CD14-positive monocyte (primary cell): Measurements from ENCODE around the gene SLC35D2. TPM values are rescaled to one million over a fixed set of nuclear protein-coding genes. Genes with fewer than 3 reads are reported as not detected.
A peak's percentile ranks its signal among the peaks of the same experiment; 100 is the strongest.

ENCODE experiments used
- DNase-seq, 3 donors: peaks; one replicate each; pipeline ENCODE4 v3.0.0-alpha.2; 2011 to 2022
- H2AFZ ChIP-seq: 2 replicates; pipeline ENCODE4 v1.6.0; 2012; ENCODE audit warnings: mild to moderate bottlenecking, low read depth, low read length, inconsistent platforms; ENCODE audit not compliant: insufficient read depth, poor library complexity, severe bottlenecking
- H3K27ac ChIP-seq, 2 donors: 1 replicate in 1 of 2; 2 replicates in 1 of 2; pipeline ENCODE4 v1.5.1; 2012 to 2013; ENCODE audit warnings: low read length in 2 of 2, control low read depth in 1 of 2, inconsistent platforms in 1 of 2, low read depth in 1 of 2, mild to moderate bottlenecking in 1 of 2
- H3K27me3 ChIP-seq, 2 donors: one replicate each; pipeline versions ENCODE4 v1.6.0 to v1.6.1; 2011 to 2013; ENCODE audit warnings: low read length in 2 of 2; ENCODE audit not compliant: control insufficient read depth in 2 of 2, insufficient read depth in 2 of 2
- H3K36me3 ChIP-seq, 2 donors: replicated peaks in 1 of 2; 1 replicate in 1 of 2; 2 replicates in 1 of 2; pipeline versions ENCODE4 v1.5.1 to v1.6.1; 2012 to 2013; ENCODE audit warnings: low read length in 2 of 2, control low read depth in 1 of 2, inconsistent platforms in 1 of 2, mild to moderate bottlenecking in 1 of 2; ENCODE audit not compliant: insufficient read depth in 2 of 2, control insufficient read depth in 1 of 2
- H3K4me1 ChIP-seq, 2 donors: 1 replicate in 1 of 2; 2 replicates in 1 of 2; pipeline versions ENCODE4 v1.5.1 to v1.6.1; 2012 to 2013; ENCODE audit warnings: low read length in 2 of 2, control low read depth in 1 of 2, inconsistent platforms in 1 of 2, mild to moderate bottlenecking in 1 of 2, moderate library complexity in 1 of 2; ENCODE audit not compliant: insufficient read depth in 2 of 2, control insufficient read depth in 1 of 2
- H3K4me2 ChIP-seq: replicated peaks from 2 replicates; pipeline ENCODE3; 2012; ENCODE audit warnings: low read length, moderate library complexity, mild to moderate bottlenecking; ENCODE audit not compliant: poor library complexity, severe bottlenecking; ENCODE audit errors: extremely low read depth
- H3K4me3 ChIP-seq, 3 experiments: fragments of 200-600 bp in 1 of 3; sonication (generic) in 1 of 3; replicated peaks in 1 of 3; 1 replicate in 2 of 3; 2 replicates in 1 of 3; pipeline ENCODE4 v1.5.1; 2011 to 2013; ENCODE audit warnings: low read length in 3 of 3, mild to moderate bottlenecking in 3 of 3, control low read depth in 2 of 3, low read depth in 2 of 3, inconsistent platforms in 1 of 3, moderate library complexity in 1 of 3
- H3K79me2 ChIP-seq: 2 replicates; pipeline ENCODE4 v1.6.0; 2012; ENCODE audit warnings: mild to moderate bottlenecking, control low read depth, inconsistent platforms, low read length, moderate library complexity; ENCODE audit not compliant: insufficient read depth
- H3K9ac ChIP-seq: 2 replicates; pipeline ENCODE4 v1.6.0; 2017; ENCODE audit warnings: low read length, mild to moderate bottlenecking; ENCODE audit not compliant: insufficient read depth, poor library complexity, severe bottlenecking
- H3K9me3 ChIP-seq, 2 donors: replicated peaks in 1 of 2; 1 replicate in 1 of 2; 2 replicates in 1 of 2; pipeline versions ENCODE4 v1.5.1 to v1.6.1; 2012 to 2013; ENCODE audit warnings: low read length in 2 of 2, control low read depth in 1 of 2; ENCODE audit not compliant: control insufficient read depth in 1 of 2, insufficient read depth in 1 of 2
- H4K20me1 ChIP-seq: 2 replicates; pipeline ENCODE4 v1.6.0; 2012; ENCODE audit warnings: mild to moderate bottlenecking, low read length, control low read depth, moderate library complexity; ENCODE audit not compliant: insufficient read depth
- H3K27ac Mint-ChIP-seq, 7 donors: one replicate each; pipeline ENCODE4 v1.8.0; 2020; ENCODE audit warnings: mild to moderate bottlenecking in 7 of 7, mixed read lengths in 7 of 7, moderate library complexity in 6 of 7, inconsistent platforms in 2 of 7
- H3K27me3 Mint-ChIP-seq, 3 donors: one replicate each; pipeline ENCODE4 v1.8.0; 2021 to 2022; ENCODE audit warnings: low read depth in 3 of 3, mild to moderate bottlenecking in 3 of 3, mixed read lengths in 3 of 3, moderate library complexity in 3 of 3, inconsistent platforms in 1 of 3
- H3K36me3 Mint-ChIP-seq, 2 donors: one replicate each; pipeline ENCODE4 v1.8.0; 2020; ENCODE audit warnings: mixed read lengths in 2 of 2, inconsistent platforms in 1 of 2, mild to moderate bottlenecking in 1 of 2
- H3K4me1 Mint-ChIP-seq: one replicate; pipeline ENCODE4 v1.8.0; 2020; ENCODE audit warnings: mild to moderate bottlenecking, mixed read lengths
- H3K4me3 Mint-ChIP-seq, 2 donors: one replicate each; pipeline ENCODE4 v1.8.0; 2020; ENCODE audit warnings: mild to moderate bottlenecking in 2 of 2, mixed read lengths in 2 of 2, moderate library complexity in 1 of 2
- H3K9me3 Mint-ChIP-seq, 7 donors: one replicate each; pipeline ENCODE4 v1.8.0; 2020 to 2022; ENCODE audit warnings: mixed read lengths in 7 of 7, mild to moderate bottlenecking in 6 of 7, moderate library complexity in 6 of 7, inconsistent platforms in 2 of 7
- CTCF ChIP-seq: fragments of 200-600 bp; IDR thresholded peaks from one replicate; pipeline ENCODE4 v1.8.0; 2022; ENCODE audit warnings: antibody characterized with exemption, mild to moderate bottlenecking
- WGBS: methylation state at CpG from one replicate; pipeline ENCODE4 v1.1.5; 2013; ENCODE audit warnings: missing lambda C conversion rate; ENCODE audit not compliant: insufficient coverage; 5-methylcytosine and 5-hydroxymethylcytosine counted together
- intact Hi-C, 2 donors: fragments of 100-400 bp; cut with micrococcal nuclease; formaldehyde crosslinking; loops; one replicate each; pipeline versions ENCODE4 v1.15.0 to v1.15.1; 2023
- polyA plus RNA-seq, 3 donors: library from polyadenylated mRNA; depleted of rRNA in 1 of 3; unstranded in 2 of 3; stranded (reverse) in 1 of 3; fragments of 300-500 nt in 2 of 3; fragments of >200 nt in 1 of 3; fragmentation: Illumina TruSeq in 2 of 3; gene quantifications; 1 replicate in 2 of 3; 2 replicates in 1 of 3; pipeline ENCODE4 v1.2.3, GENCODE V29; 2012 to 2021

The SLC35D2 gene
- polyA plus RNA-seq, 3 donors = 14.8 to 27.4 (median 20.0) TPM

- Histone ChIP-seq H3K79me2 (peaks cover 56% of the 10 kb centered on the region), H2AFZ (peak overlapping the region; percentile 92), H3K27ac (peak overlapping the region; percentile 73 to 90), H3K36me3 (no peaks in the 10 kb centered on the region), H3K4me3 (peak overlapping the region; percentile 78 to 98 (median 95)), H3K4me1 (peaks cover 50 to 64% of the 10 kb centered on the region in 2 donors), H3K9me3 (no peaks in the 10 kb centered on the region), H3K9ac (peak overlapping the region; percentile 79), H3K4me2 (peak overlapping the region; percentile 100), H3K27me3 (no peaks in the 10 kb centered on the region), H4K20me1 (no peaks in the 10 kb centered on the region)
- Mint-ChIP-seq H3K27me3 (no peaks in the 10 kb centered on the region), H3K4me3 (peak overlapping the region; percentile 80 to 89), H3K36me3 (no peaks in the 10 kb centered on the region), H3K27ac (peak overlapping the region; percentile 83 to 93 (median 91)), H3K4me1 (peaks cover 51% of the 10 kb centered on the region), H3K9me3 (no peaks in the 10 kb centered on the region)
- intact Hi-C loops = loop anchor here (5.0 to 10.0 kb wide), 3 partner anchors 35 to 542 kb away; partner anchors contain the start of genes HABP4 (in 2 of the 2), ERCC6L2 (in 1 of the 2) and PRXL2C (in 1 of the 2)
- WGBS = under 1% methylated on average over 50 of the region's 50 CpGs
- DNase-seq = peak; percentile 66 to 79 (median 76)
- TF ChIP-seq CTCF = no peak
Observed at GRCh38 chr9:96417051-96417586, 33.6 kb upstream of the SLC35D2 start.

GRCh38 chr9:96413302-96414221 is 30.1 kb upstream of the SLC35D2 start:
- Histone ChIP-seq H3K4me2 (peak overlapping the region; percentile 76), H3K9ac (peak overlapping the region; percentile 51)
- peak; percentile 44 to 64 (median 57) for DNase-seq

More at GRCh38 chr9:96413302-96414221, 30.1 kb upstream of the SLC35D2 start:
- Histone ChIP-seq H4K20me1 (no peaks in the 10 kb centered on the region), H3K9me3 (no peaks in the 10 kb centered on the region), H2AFZ (peak overlapping the region; percentile 65), H3K79me2 (peaks cover 89% of the 10 kb centered on the region), H3K4me1 (peaks cover 33 to 46% of the 10 kb centered on the region in 2 donors), H3K36me3 (no peaks in the 10 kb centered on the region), H3K27ac (peak overlapping the region; percentile 18 to 67), H3K27me3 (no peaks in the 10 kb centered on the region), H3K4me3 (peak overlapping the region in 2 of 3 experiments; percentile 16 to 65)
- intact Hi-C loops = loop anchor here in 1 of 2 donors (10.0 kb wide), 2 partner anchors 241 to 539 kb away; partner anchors contain the start of genes ERCC6L2 and PRXL2C
- Mint-ChIP-seq H3K4me1 (peaks cover 35% of the 10 kb centered on the region), H3K27ac (peak overlapping the region; percentile 65 to 87 (median 79)), H3K4me3 (peak overlapping the region; percentile 67 to 68), H3K9me3 (no peaks in the 10 kb centered on the region), H3K27me3 (peaks cover 0 to 1% (median 0%) of the 10 kb centered on the region in 3 donors), H3K36me3 (no peaks in the 10 kb centered on the region)
- TF ChIP-seq CTCF = no peak
- WGBS = 0% methylated on average over 4 of the region's 7 CpGs
